ENCODE measurements around the gene EMP2. TPM values are rescaled to one million over a fixed set of nuclear protein-coding genes. Genes with fewer than 3 reads are reported as not detected.
"Not testable (repeated sequence)": the region's sequence is repeated elsewhere in the genome, so short reads cannot be mapped to it uniquely, and the experiment has no call there.

Gene EMP2
- total RNA-seq, 1 experiment from 2014 or later, result 7.1 TPM

DNA sequence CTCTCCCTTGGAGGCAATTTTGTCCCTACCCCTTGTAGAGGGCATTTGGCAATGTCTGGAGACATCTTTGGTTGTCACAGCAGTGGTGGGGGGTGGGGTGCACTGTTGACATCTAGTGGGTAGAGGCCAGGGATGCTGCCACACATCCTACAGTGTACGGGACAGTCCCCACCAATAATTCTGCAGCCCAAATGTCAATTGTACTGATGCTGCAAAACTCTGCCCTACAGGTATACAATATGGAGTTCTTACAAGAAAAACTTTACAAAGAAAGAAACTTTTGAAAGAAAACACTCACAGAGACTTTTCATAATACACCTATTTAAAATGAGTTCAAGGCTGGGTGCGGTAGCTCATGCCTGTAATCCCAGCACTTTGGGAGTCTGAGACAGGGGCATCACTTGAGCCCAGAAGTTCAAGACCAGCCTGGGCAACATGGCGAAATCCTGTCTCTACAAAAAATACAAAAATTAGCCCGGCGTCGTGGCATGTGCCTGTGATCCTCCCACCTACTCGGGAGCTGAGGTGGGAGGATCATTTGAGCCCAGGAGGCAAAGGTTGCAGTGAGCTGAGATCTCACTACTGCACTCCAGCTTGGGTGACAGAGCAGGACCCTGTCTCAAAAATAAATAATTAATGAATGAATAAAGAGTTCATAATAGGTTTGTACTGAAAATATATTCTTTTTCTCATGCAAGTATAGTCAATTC lies 59.4 kb downstream of the EMP2 start:
- Histone ChIP-seq H3K4me3 (ENCODE audit: insufficient read depth, low read depth, low read length) (no peak overlapping the region), H3K36me3 (replicated peaks; ENCODE audit: control insufficient read depth, insufficient read depth, low read length) (no peaks in the 10 kb centered on the region), H3K27me3 (ENCODE audit: control insufficient read depth, insufficient read depth, low read length) (no peaks in the 10 kb centered on the region)
- no peak for DNase-seq

DNA sequence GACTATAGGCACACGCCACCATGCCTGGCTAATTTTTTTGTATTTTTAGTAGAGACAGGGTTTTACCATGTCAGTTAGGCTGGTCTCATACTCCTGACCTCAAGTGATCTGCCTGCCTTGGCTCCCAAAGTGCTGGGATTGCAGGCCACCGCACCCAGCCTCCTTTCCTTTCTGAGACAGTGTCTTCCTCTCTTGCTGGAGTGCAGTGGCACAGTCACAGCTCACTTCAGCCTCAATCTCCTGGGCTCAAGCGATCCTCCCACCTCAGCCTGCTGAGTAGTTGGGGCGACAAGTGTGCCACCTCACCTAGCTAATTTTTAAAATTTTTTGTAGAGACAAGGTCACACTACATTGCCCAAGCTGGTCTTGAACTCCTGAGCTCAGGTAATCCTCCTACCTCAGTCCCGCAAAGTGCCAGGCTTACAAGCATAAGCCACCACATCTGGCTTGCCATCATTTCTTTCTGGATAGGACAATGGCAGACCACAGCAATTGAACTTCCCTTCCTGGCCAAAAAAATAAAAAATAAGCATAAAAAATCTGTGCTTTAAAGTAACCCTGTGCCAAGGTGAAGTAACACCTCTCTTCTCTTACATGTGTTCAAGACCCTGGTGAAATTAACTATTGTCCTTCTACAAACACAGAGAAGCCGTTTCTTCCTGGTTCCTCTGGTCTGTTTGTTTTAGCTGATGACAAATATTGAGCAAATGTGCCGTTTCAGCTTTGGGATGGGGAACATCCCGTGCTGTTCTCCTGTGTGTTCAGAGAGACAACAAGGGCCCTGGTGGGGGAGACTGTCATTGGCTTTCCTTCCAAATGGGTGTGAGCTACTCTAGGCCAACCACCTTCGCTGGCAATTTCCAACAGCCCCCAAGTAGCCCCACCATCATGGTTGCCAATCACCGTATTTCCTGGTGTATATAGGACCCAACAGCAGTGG lies 60.2 kb downstream of the EMP2 start:
- Histone ChIP-seq H3K27me3 (ENCODE audit: control insufficient read depth, insufficient read depth, low read length) (no peaks in the 10 kb centered on the region), H3K36me3 (replicated peaks; ENCODE audit: control insufficient read depth, insufficient read depth, low read length) (no peaks in the 10 kb centered on the region), H3K4me3 (ENCODE audit: insufficient read depth, low read depth, low read length) (no peak overlapping the region)
- DNase-seq, result no peak

DNA sequence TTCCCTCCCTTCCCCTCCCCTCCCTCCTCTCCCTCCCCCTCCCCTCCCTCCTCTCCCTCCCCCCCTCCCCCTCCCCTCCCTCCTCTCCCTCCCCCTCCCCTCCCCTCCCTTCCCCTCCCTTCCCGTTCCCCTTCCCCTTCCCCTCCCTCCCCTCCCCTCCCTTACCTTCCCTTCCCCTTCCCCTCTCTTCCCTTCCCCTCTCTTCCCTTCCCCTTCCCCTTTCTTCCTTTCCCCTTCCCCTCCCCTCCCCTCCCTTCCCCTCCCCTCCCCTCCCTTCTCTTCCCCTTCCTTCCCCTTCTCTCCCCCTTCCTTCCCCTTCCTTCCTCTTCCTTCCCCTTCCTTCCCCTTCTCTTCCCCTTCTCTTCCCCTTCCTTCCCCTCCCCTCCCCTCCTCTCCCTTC lies 61.1 kb downstream of the EMP2 start:
- DNase-seq, result no peak
- no peaks in the 10 kb centered on the region for H3K27me3 ChIP-seq (ENCODE audit: control insufficient read depth, insufficient read depth, low read length)
- no peak overlapping the region for H3K4me3 ChIP-seq (ENCODE audit: insufficient read depth, low read depth, low read length)
- H3K36me3 ChIP-seq (replicated peaks; ENCODE audit: control insufficient read depth, insufficient read depth, low read length), result no peaks in the 10 kb centered on the region

DNA sequence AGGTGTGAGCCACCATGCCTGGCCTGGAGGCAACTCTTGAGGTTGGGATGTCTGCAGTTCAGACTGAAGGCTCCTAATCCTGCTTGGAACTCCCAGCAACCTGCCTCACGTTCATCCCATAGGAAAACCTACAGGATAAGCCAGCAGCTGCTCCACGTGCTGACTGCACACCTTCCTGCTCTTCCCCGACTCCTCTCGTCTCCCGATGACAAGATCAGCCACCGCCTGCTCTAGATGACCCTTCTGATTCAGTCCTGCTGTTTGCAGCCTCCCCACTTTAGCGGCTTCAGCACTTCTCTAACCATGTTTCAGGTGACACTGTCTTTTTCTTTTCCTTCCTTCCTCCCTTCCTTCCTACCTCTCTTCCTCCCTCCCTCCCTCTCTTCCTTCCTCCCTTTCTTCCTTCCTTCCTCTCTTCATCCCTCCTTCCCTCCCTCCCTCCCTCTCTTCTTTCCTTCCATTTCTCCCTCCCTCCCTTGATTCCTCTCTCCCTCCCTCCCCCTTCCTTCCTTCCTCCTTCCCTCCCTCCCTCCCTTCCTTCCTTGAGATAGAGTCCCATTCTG lies 61.8 kb downstream of the EMP2 start:
- DNase-seq, result no peak
- Histone ChIP-seq H3K27me3 (ENCODE audit: control insufficient read depth, insufficient read depth, low read length) (no peaks in the 10 kb centered on the region), H3K36me3 (replicated peaks; ENCODE audit: control insufficient read depth, insufficient read depth, low read length) (no peaks in the 10 kb centered on the region), H3K4me3 (ENCODE audit: insufficient read depth, low read depth, low read length) (no peak overlapping the region)

DNA sequence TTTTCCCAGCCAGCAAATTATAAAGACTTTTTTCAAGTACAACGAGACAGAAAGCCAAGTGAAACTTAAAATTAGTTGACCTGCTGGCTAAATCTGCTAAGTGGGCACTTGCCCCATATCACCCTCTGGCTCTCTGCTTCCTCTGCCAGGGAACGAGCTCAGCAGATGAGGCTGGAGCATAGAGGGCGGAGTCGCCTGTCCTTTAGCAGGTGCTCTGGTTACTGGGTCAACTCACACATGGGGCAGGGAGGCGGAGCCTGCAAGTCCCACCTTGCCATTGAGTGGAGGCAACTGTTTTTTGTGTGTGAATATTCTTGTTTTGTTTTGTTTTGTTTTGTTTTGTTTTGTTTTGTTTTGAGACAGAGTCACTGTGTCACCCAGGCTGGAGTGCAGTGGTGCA lies 62.5 kb downstream of the EMP2 start:
- H3K27me3 ChIP-seq (ENCODE audit: control insufficient read depth, insufficient read depth, low read length), result no peaks in the 10 kb centered on the region
- no peak overlapping the region for H3K4me3 ChIP-seq (ENCODE audit: insufficient read depth, low read depth, low read length)
- DNase-seq, result no peak
- H3K36me3 ChIP-seq (replicated peaks; ENCODE audit: control insufficient read depth, insufficient read depth, low read length), result no peaks in the 10 kb centered on the region

DNA sequence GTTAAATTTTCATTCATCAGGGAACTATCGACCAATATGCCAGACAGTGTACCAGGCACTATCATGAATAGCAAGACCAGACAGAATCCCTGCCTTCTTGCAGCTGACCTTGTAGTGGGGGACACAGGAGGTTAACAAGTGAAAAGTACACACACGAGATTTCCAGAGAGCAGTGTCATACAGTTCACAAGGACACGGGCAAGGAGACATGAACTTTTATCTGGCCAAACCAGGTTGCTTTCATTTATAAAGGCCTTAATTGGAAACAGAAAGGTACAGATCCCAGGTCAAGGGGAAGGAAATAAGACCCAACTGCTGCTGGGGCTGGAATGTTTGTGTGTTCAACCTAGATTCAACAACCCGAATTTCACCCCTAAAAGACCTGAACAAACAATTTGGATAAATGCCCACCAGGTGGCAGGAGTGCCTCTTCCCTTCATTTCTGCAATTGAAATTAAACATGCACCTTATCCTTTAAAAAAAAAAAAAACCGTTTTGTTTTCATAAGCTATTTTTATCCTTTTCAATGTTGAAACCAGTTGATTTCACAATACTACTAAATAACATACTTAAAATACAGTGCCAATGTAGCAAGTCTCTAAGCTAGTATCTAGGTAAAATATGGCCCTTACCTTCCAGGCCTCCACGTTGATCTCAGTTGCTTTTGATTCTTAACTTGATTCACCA lies 65.9 kb downstream of the EMP2 start:
- DNase-seq, result peak; percentile 62
- no peaks in the 10 kb centered on the region for H3K36me3 ChIP-seq (replicated peaks; ENCODE audit: control insufficient read depth, insufficient read depth, low read length)
- no peak overlapping the region for H3K4me3 ChIP-seq (ENCODE audit: insufficient read depth, low read depth, low read length)
- no peaks in the 10 kb centered on the region for H3K27me3 ChIP-seq (ENCODE audit: control insufficient read depth, insufficient read depth, low read length)

DNA sequence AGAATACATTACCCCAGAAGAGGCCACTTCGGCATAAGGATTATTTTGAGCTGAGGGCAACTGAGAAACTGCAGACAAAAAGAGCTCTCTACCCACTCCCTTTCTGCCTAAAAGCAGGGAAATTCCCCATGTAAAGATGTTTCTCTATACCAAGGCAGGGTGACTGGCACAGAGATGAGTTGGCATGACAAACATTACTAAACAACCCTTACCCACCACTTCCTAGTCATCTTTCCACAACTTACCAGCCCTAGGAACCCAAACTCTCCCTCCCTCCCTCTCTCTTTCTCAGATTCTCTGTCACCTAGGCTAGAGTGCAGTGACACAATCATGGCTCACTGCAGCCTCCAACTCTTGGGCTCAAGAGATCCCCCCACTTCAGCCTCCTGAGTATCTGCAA lies 68.6 kb downstream of the EMP2 start:
- Histone ChIP-seq H3K4me3 (ENCODE audit: insufficient read depth, low read depth, low read length) (no peak overlapping the region), H3K36me3 (replicated peaks; ENCODE audit: control insufficient read depth, insufficient read depth, low read length) (no peaks in the 10 kb centered on the region), H3K27me3 (ENCODE audit: control insufficient read depth, insufficient read depth, low read length) (no peaks in the 10 kb centered on the region)
- DNase-seq, result no peak

DNA sequence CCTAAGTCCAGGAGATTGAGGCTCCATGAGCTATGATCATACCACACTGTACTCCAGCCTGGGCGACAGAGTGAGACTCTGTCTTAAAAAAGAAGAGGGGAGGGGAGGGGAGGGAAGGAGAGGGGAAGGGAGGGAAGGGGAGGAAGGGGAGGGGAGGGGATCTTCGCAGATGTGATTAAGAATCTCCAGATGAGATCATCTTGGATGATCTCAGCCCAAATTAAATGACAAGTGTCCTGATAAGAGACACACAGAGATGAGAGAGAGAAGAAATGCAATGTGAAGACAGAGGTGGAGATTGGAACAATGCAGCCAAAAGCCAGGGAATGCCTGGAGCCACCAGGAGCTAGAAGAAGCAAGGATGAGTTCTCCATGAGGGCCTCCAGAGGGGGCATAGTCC lies 70.1 kb downstream of the EMP2 start:
- Histone ChIP-seq H3K27me3 (ENCODE audit: control insufficient read depth, insufficient read depth, low read length) (no peaks in the 10 kb centered on the region), H3K36me3 (replicated peaks; ENCODE audit: control insufficient read depth, insufficient read depth, low read length) (no peaks in the 10 kb centered on the region), H3K4me3 (ENCODE audit: insufficient read depth, low read depth, low read length) (no peak overlapping the region)
- no peak for DNase-seq

DNA sequence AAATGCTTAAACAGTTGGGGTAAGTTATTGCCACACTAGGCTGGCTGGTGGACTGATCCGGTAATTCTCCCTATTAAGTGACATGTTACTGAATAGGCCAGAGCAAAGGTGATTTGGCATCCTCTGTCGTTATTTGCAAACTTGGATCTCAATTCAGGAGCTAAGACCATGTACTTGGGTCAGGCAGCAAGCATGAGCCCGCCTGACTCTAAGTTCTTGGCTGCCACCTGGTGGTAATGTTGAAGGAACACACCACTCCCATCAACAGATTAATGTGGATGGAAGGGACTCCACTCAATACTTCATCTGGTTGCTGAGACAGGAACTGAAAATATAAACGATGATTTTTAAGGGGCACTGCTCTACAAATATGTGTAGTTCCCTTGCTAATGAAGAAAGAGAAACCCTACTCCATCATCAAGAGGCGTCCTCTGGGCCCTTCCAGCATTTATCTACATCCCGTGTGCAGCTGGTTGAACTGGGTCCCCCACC lies 70.8 kb downstream of the EMP2 start:
- DNase-seq, result peak; percentile 76
- Histone ChIP-seq H3K27me3 (ENCODE audit: control insufficient read depth, insufficient read depth, low read length) (no peaks in the 10 kb centered on the region), H3K4me3 (ENCODE audit: insufficient read depth, low read depth, low read length) (no peak overlapping the region), H3K36me3 (replicated peaks; ENCODE audit: control insufficient read depth, insufficient read depth, low read length) (no peaks in the 10 kb centered on the region)

DNA sequence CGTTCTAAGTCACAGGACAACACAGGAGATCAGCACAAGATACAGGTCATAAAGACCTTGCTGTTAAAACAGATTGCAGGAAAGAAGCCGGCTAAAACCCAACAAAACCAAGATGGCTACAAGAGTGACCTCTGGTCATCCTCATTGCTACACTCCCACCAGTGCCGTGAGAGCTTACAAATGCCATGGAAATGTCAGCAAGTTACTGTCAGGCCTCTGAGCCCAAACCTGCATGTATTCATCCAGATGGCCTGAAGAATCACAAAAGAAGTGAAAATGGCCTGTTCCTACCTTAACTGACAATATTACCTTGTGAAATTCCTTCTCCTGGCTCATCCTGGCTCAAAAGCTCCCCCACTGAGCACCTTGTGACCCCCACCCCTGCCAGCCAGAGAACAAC lies 75.1 kb downstream of the EMP2 start:
- not testable (repeated sequence) for H3K36me3 ChIP-seq (replicated peaks; ENCODE audit: control insufficient read depth, insufficient read depth, low read length); H3K4me3 ChIP-seq (ENCODE audit: insufficient read depth, low read depth, low read length); H3K27me3 ChIP-seq (ENCODE audit: control insufficient read depth, insufficient read depth, low read length); DNase-seq

DNA sequence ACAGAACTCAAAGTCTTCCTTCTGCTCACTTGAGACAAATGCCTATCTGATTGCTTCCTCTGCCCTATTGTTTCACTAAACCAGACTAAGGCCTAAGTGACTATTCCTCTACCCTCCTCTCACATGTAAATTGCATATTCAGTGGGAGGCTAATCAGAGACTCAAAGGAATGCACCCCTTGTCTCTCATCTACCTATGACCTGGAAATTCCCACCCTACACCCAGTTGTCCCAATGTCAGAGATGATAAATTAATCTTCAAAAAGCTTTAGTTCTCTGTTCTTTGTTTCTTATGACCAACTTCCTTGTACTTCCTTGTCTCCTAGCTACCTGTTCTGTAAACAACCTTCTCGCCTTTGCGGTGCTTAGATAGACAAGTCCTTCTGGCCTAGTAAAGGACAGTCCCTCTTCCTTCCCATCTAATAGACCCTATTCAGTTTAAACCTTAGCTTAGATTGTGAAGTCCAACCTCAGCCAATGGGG lies 76.0 kb downstream of the EMP2 start:
- no peaks in the 10 kb centered on the region for H3K36me3 ChIP-seq (replicated peaks; ENCODE audit: control insufficient read depth, insufficient read depth, low read length)
- no peak for DNase-seq
- no peak overlapping the region for H3K4me3 ChIP-seq (ENCODE audit: insufficient read depth, low read depth, low read length)
- no peaks in the 10 kb centered on the region for H3K27me3 ChIP-seq (ENCODE audit: control insufficient read depth, insufficient read depth, low read length)

DNA sequence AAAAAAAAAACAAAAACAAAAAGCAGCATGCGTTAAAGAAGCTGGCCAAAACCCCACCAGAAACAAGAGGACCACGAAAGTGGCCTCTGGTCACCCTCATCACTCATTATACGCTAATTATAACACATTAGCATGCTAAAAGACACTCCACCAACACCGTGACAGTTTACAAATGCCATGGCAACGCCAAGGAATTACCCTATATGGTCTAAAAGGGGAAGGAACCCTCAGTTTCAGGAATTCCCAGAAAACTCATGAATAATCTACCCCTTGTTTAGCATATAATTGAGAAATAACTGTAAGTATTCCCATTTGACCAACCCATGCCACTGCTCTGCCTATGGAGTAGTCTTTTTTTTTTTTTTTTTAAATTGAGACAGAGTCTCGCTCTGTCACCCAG lies 77.6 kb downstream of the EMP2 start:
- no peak for DNase-seq
- Histone ChIP-seq H3K27me3 (ENCODE audit: control insufficient read depth, insufficient read depth, low read length) (no peaks in the 10 kb centered on the region), H3K36me3 (replicated peaks; ENCODE audit: control insufficient read depth, insufficient read depth, low read length) (no peaks in the 10 kb centered on the region), H3K4me3 (ENCODE audit: insufficient read depth, low read depth, low read length) (no peak overlapping the region)

DNA sequence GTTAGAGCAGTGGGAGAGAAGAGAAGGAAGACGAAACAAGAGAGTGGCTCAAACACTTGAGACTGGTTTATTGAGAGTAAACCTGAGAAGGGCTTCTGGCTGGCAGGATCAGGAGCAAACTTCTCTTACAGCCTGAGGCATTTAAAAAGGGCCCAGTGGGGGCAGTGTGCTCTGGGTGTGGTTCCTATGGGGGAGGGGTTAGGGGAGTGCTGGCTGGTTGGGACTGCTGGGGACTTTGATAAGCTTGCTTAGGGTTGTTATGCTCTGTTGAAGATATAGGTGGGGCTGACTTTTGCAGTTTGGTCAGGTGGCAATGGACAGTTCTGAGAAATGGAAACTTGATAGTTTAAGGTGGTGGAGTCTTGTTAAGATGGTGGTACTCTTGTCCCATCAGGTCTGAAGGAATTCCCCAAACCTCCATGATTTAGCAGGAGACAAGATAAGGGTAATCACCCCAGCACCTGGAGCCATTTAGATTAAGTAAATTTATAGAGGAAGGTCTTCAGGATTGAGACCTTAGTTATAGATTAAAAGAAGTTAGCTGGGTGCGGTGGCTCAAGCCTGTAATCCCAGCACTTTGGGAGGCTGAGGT lies 79.3 kb downstream of the EMP2 start:
- Histone ChIP-seq H3K27me3 (ENCODE audit: control insufficient read depth, insufficient read depth, low read length) (no peaks in the 10 kb centered on the region), H3K36me3 (replicated peaks; ENCODE audit: control insufficient read depth, insufficient read depth, low read length) (no peaks in the 10 kb centered on the region), H3K4me3 (ENCODE audit: insufficient read depth, low read depth, low read length) (no peak overlapping the region)
- no peak for DNase-seq

DNA sequence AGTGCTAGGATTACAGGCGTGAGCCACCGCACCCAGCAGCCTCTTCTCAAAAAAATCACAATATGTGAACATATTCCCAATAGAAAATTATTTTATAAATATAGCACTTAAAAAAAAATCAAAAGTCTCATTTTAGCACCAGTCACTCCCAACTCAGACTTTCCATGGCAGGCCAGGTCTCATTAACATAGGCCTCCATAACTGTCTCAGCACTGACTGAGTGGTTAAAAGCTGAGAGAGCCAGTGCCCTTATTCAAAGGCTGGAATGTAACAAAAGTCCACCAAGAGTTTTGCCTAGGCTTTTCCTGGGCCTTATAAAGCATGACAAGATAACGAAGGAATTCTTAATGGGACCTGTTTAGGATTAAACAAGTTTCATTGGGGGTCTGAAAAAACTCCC lies 79.8 kb downstream of the EMP2 start:
- no peak for DNase-seq
- no peaks in the 10 kb centered on the region for H3K27me3 ChIP-seq (ENCODE audit: control insufficient read depth, insufficient read depth, low read length)
- H3K36me3 ChIP-seq (replicated peaks; ENCODE audit: control insufficient read depth, insufficient read depth, low read length), result no peaks in the 10 kb centered on the region
- H3K4me3 ChIP-seq (ENCODE audit: insufficient read depth, low read depth, low read length), result no peak overlapping the region
